ENCODE measurements around the gene EPSTI1.

EPSTI1 gene

GRCh38 chr13:43020794-43021193 lies 28.8 kb upstream of the EPSTI1 start:
- H3K4me3 Mint-ChIP-seq = no peak overlapping the region
- no peak overlapping the region for H3K27ac Mint-ChIP-seq
- ATAC-seq (replicated peaks) = no peak
- DNase-seq = no peak
- H3K4me1 Mint-ChIP-seq = peaks cover 13 to 26% of the 10 kb centered on the region in 2 donors
- no peaks in the 10 kb centered on the region for H3K27me3 Mint-ChIP-seq
- no peaks in the 10 kb centered on the region for H3K9me3 Mint-ChIP-seq
- H3K36me3 Mint-ChIP-seq = peaks cover 0 to 9% of the 10 kb centered on the region in 2 donors

GRCh38 chr13:43019811-43020210 lies 27.8 kb upstream of the EPSTI1 start:
- Mint-ChIP-seq H3K9me3 (no peaks in the 10 kb centered on the region), H3K4me3 (no peak overlapping the region), H3K27me3 (no peaks in the 10 kb centered on the region), H3K4me1 (peaks cover 9 to 16% of the 10 kb centered on the region in 2 donors), H3K36me3 (peaks cover 0 to 4% of the 10 kb centered on the region in 2 donors), H3K27ac (no peak overlapping the region)
- DNase-seq = no peak
- no peak for ATAC-seq (replicated peaks)

- H3K4me3 Mint-ChIP-seq = no peak overlapping the region
- no peak overlapping the region for H3K27ac Mint-ChIP-seq
- no peaks in the 10 kb centered on the region for H3K27me3 Mint-ChIP-seq
- DNase-seq = no peak
- no peaks in the 10 kb centered on the region for H3K9me3 Mint-ChIP-seq
- ATAC-seq (replicated peaks) = no peak
- H3K4me1 Mint-ChIP-seq = no peaks in the 10 kb centered on the region
- no peaks in the 10 kb centered on the region for H3K36me3 Mint-ChIP-seq
Observed at GRCh38 chr13:43016226-43016625, 24.2 kb upstream of the EPSTI1 start.

- Mint-ChIP-seq H3K4me1 (no peaks in the 10 kb centered on the region), H3K27me3 (no peaks in the 10 kb centered on the region), H3K36me3 (no peaks in the 10 kb centered on the region), H3K9me3 (no peaks in the 10 kb centered on the region), H3K27ac (no peak overlapping the region), H3K4me3 (no peak overlapping the region)
- DNase-seq (no peak), ATAC-seq (replicated peaks) (no peak)
Observed at GRCh38 chr13:43014162-43014561, 22.1 kb upstream of the EPSTI1 start.

- Mint-ChIP-seq H3K9me3 (no peaks in the 10 kb centered on the region), H3K27me3 (peaks cover 0 to 6% of the 10 kb centered on the region in 2 donors), H3K4me1 (no peaks in the 10 kb centered on the region), H3K36me3 (no peaks in the 10 kb centered on the region), H3K27ac (no peak overlapping the region), H3K4me3 (no peak overlapping the region)
- DNase-seq (no peak), ATAC-seq (replicated peaks) (no peak)
Observed at GRCh38 chr13:43009506-43009905, 17.5 kb upstream of the EPSTI1 start.

- ATAC-seq (replicated peaks) (no peak), DNase-seq (no peak)
- H3K9me3 Mint-ChIP-seq = no peaks in the 10 kb centered on the region
- peaks cover 0 to 6% of the 10 kb centered on the region in 2 donors for H3K27me3 Mint-ChIP-seq
- H3K4me3 Mint-ChIP-seq = no peak overlapping the region
- H3K27ac Mint-ChIP-seq = no peak overlapping the region
- H3K4me1 Mint-ChIP-seq = no peaks in the 10 kb centered on the region
- no peaks in the 10 kb centered on the region for H3K36me3 Mint-ChIP-seq
Observed at GRCh38 chr13:43008596-43008995, 16.6 kb upstream of the EPSTI1 start.

- peaks cover 0 to 6% of the 10 kb centered on the region in 2 donors for H3K27me3 Mint-ChIP-seq
- H3K9me3 Mint-ChIP-seq = peaks cover 2 to 4% of the 10 kb centered on the region in 2 donors
- no peak overlapping the region for H3K27ac Mint-ChIP-seq
- no peak for ATAC-seq (replicated peaks)
- H3K4me1 Mint-ChIP-seq = no peaks in the 10 kb centered on the region
- no peak for DNase-seq
- H3K4me3 Mint-ChIP-seq = no peak overlapping the region
- no peaks in the 10 kb centered on the region for H3K36me3 Mint-ChIP-seq
Observed at GRCh38 chr13:43006893-43007631, 15.0 kb upstream of the EPSTI1 start.

GRCh38 chr13:43005460-43006236 lies 13.6 kb upstream of the EPSTI1 start:
- no peaks in the 10 kb centered on the region for H3K36me3 Mint-ChIP-seq
- no peak overlapping the region for H3K27ac Mint-ChIP-seq
- ATAC-seq (replicated peaks) (no peak), DNase-seq (no peak)
- no peak overlapping the region for H3K4me3 Mint-ChIP-seq
- H3K9me3 Mint-ChIP-seq = peaks cover 4 to 7% of the 10 kb centered on the region in 2 donors
- peaks cover 0 to 6% of the 10 kb centered on the region in 2 donors for H3K27me3 Mint-ChIP-seq
- H3K4me1 Mint-ChIP-seq = no peaks in the 10 kb centered on the region

GRCh38 chr13:43003729-43004128 lies 11.7 kb upstream of the EPSTI1 start:
- Mint-ChIP-seq H3K4me3 (no peak overlapping the region), H3K27ac (no peak overlapping the region), H3K36me3 (no peaks in the 10 kb centered on the region), H3K9me3 (peaks cover 4 to 7% of the 10 kb centered on the region in 2 donors), H3K27me3 (peaks cover 0 to 6% of the 10 kb centered on the region in 2 donors), H3K4me1 (no peaks in the 10 kb centered on the region)
- DNase-seq (no peak), ATAC-seq (replicated peaks) (no peak)

- Mint-ChIP-seq H3K4me3 (no peak overlapping the region), H3K27me3 (peaks cover 0 to 6% of the 10 kb centered on the region in 2 donors), H3K4me1 (peaks cover 0 to under 1% of the 10 kb centered on the region in 2 donors), H3K9me3 (peaks cover 4 to 7% of the 10 kb centered on the region in 2 donors), H3K36me3 (no peaks in the 10 kb centered on the region), H3K27ac (no peak overlapping the region)
- DNase-seq (no peak), ATAC-seq (replicated peaks) (no peak)
Observed at GRCh38 chr13:43003010-43003409, 11.0 kb upstream of the EPSTI1 start.

GRCh38 chr13:43002021-43002420 lies 10.0 kb upstream of the EPSTI1 start:
- no peak for ATAC-seq (replicated peaks)
- H3K4me1 Mint-ChIP-seq = peaks cover 1 to 10% of the 10 kb centered on the region in 2 donors

GRCh38 chr13:43000676-43001075 lies 8.6 kb upstream of the EPSTI1 start:
- DNase-seq = no peak
- Mint-ChIP-seq H3K36me3 (no peaks in the 10 kb centered on the region), H3K9me3 (peaks cover 4 to 7% of the 10 kb centered on the region in 2 donors), H3K4me3 (no peak overlapping the region), H3K27me3 (no peaks in the 10 kb centered on the region), H3K4me1 (peaks cover 9 to 17% of the 10 kb centered on the region in 2 donors), H3K27ac (no peak overlapping the region)
- no peak for ATAC-seq (replicated peaks)

More at GRCh38 chr13:43002021-43002420, 10.0 kb upstream of the EPSTI1 start:
- DNase-seq = no peak
- H3K27me3 Mint-ChIP-seq = peaks cover 0 to 6% of the 10 kb centered on the region in 2 donors
- H3K36me3 Mint-ChIP-seq = no peaks in the 10 kb centered on the region
- H3K27ac Mint-ChIP-seq = no peak overlapping the region
- H3K4me3 Mint-ChIP-seq = no peak overlapping the region
- peaks cover 4 to 7% of the 10 kb centered on the region in 2 donors for H3K9me3 Mint-ChIP-seq

- DNase-seq = no peak
- Mint-ChIP-seq H3K4me1 (peaks cover 12 to 28% of the 10 kb centered on the region in 2 donors), H3K9me3 (peaks cover 4 to 7% of the 10 kb centered on the region in 2 donors), H3K27me3 (no peaks in the 10 kb centered on the region), H3K27ac (no peak overlapping the region), H3K36me3 (no peaks in the 10 kb centered on the region), H3K4me3 (no peak overlapping the region)
- ATAC-seq (replicated peaks) = no peak
Observed at GRCh38 chr13:42999491-42999890, 7.5 kb upstream of the EPSTI1 start.

GRCh38 chr13:42997381-42997780 lies 5.3 kb upstream of the EPSTI1 start:
- no peak overlapping the region for H3K27ac Mint-ChIP-seq
- no peak overlapping the region for H3K4me3 Mint-ChIP-seq
- DNase-seq = peak; percentile 16
- no peaks in the 10 kb centered on the region for H3K36me3 Mint-ChIP-seq
- H3K27me3 Mint-ChIP-seq = no peaks in the 10 kb centered on the region
- peak; percentile 76 to 89 for ATAC-seq (replicated peaks)
- peaks cover 19 to 37% of the 10 kb centered on the region in 2 donors for H3K4me1 Mint-ChIP-seq
- H3K9me3 Mint-ChIP-seq = peaks cover under 1 to 7% of the 10 kb centered on the region in 2 donors

- DNase-seq = no peak
- Mint-ChIP-seq H3K4me3 (no peak overlapping the region), H3K9me3 (peaks cover 0 to under 1% of the 10 kb centered on the region in 2 donors), H3K4me1 (peaks cover 20 to 43% of the 10 kb centered on the region in 2 donors), H3K36me3 (no peaks in the 10 kb centered on the region), H3K27me3 (no peaks in the 10 kb centered on the region), H3K27ac (no peak overlapping the region)
- ATAC-seq (replicated peaks) = no peak
Observed at GRCh38 chr13:42996584-42996983, 4.5 kb upstream of the EPSTI1 start.

All from stimulated activated naive B cell treated with anti-CD40 and anti-IgM and Interleukin-4, amounts not matched to agents 10 μg/mL and 1 μg/mL and 100 μg/mL, for 72 hours (primary cell).